Psoas muscle (tissue), 8 donors: ENCODE data around the gene DBNDD2. TPM values are rescaled to one million over a fixed set of nuclear protein-coding genes. Genes with fewer than 3 reads are reported as not detected.

Source experiments
- ATAC-seq, 4 donors: fragments of 200-7000 bp; cut with Tn5 transposase; one replicate each; pipeline ENCODE4 v1.9.1; 2020; ENCODE audit warnings: moderate library complexity in 3 of 4, mild to moderate bottlenecking in 2 of 4
- DNase-seq, 2 donors: peaks; one replicate each; pipeline ENCODE4 v3.0.0-alpha.2; 2020
- H3K27ac ChIP-seq: fragments of 200-600 bp; one replicate; pipeline ENCODE4 v1.8.0; 2022
- H3K27me3 ChIP-seq, 3 donors: fragments of 200-600 bp in 1 of 3; one replicate each; pipeline versions ENCODE4 v1.6.1 to v1.8.0; 2013 to 2022; ENCODE audit warnings: low read length in 2 of 3, mild to moderate bottlenecking in 2 of 3, moderate library complexity in 1 of 3; ENCODE audit not compliant: insufficient read depth in 3 of 3
- H3K36me3 ChIP-seq, 2 donors: fragments of 200-600 bp in 1 of 2; one replicate each; pipeline versions ENCODE4 v1.6.1 to v1.8.0; 2013 to 2022; ENCODE audit warnings: low read depth in 1 of 2, mild to moderate bottlenecking in 1 of 2, moderate library complexity in 1 of 2; ENCODE audit not compliant: insufficient read depth in 1 of 2
- H3K4me1 ChIP-seq: fragments of 200-600 bp; one replicate; pipeline ENCODE4 v1.8.0; 2022
- H3K4me3 ChIP-seq: fragments of 200-600 bp; one replicate; pipeline ENCODE4 v1.8.0; 2022; ENCODE audit warnings: mild to moderate bottlenecking
- H3K9me3 ChIP-seq: fragments of 200-600 bp; one replicate; pipeline ENCODE4 v1.8.0; 2022
- WGBS, 3 donors: extraction: QIAGEN DNeasy Blood & Tissue Kit; methylation state at CpG; one replicate each; pipeline versions ENCODE4 v1.1.6 to v1.1.7; 2013; 5-methylcytosine and 5-hydroxymethylcytosine counted together
- intact Hi-C, 2 donors: fragments of 100-400 bp; cut with DNase I; formaldehyde crosslinking; loops; one replicate each; pipeline versions ENCODE4 v1.11.0 to v1.14.2; 2022
- polyA plus RNA-seq, 3 donors: library from polyadenylated mRNA; stranded (reverse); fragments of 200-250 nt; gene quantifications; one replicate each; pipeline ENCODE4 v1.2.3, GENCODE V29; 2013
- total RNA-seq, 4 donors: library from RNA; stranded (reverse); fragmentation: NEBNext Ultra II Directional in 2 of 4; extraction: Animal tissue kit (Norgen Biotek cat#: 25700) in 2 of 4; gene quantifications; one replicate each; pipeline versions ENCODE4 v1.2.1 to v1.2.4, GENCODE V29; 2021 to 2023
- TF ChIP-seq, protein P1 (sequence below): fragments of 200-600 bp; IDR thresholded peaks from one replicate; pipeline ENCODE4 v1.8.0; 2022; ENCODE audit warnings: antibody characterized with exemption
- donor health status: healthy with polysubstance abuse.
- donor health status: DM: no; HTN: no; CAD: no; lungs with moderate emphysema.
- donor health status: Bipolar disorder and iron deficiency.
- donor health status: healthy.
- donor health status: DM: yes; HTN: yes; CAD: no.
- donor health status: DM: no; HTN: no; CAD: no.
- donor health status: DM: no; HTN: no; CAD: no.
- donor health status: DM: yes; HTN: yes; CAD: no.

Gene DBNDD2
- total and polyA plus RNA-seq, 7 donors: 108 to 230 (median 162) TPM

GRCh38 chr20:45450097-45450818 lies 42.2 kb downstream of the DBNDD2 start:
- no peak overlapping the region for H3K4me3 ChIP-seq
- WGBS, 3 donors: 56 to 64% (median 62%) methylated on average over 5 of the region's 5 CpGs
- no peaks in the 10 kb centered on the region for H3K9me3 ChIP-seq
- no peak for DNase-seq
- H3K27ac ChIP-seq: no peak overlapping the region
- H3K36me3 ChIP-seq: no peaks in the 10 kb centered on the region
- intact Hi-C loops: no loop called here
- H3K4me1 ChIP-seq: no peaks in the 10 kb centered on the region
- no peaks in the 10 kb centered on the region for H3K27me3 ChIP-seq
- ATAC-seq: peak in 2 of 4 donors; percentile 44 to 54
- TF ChIP-seq, protein P1, sequence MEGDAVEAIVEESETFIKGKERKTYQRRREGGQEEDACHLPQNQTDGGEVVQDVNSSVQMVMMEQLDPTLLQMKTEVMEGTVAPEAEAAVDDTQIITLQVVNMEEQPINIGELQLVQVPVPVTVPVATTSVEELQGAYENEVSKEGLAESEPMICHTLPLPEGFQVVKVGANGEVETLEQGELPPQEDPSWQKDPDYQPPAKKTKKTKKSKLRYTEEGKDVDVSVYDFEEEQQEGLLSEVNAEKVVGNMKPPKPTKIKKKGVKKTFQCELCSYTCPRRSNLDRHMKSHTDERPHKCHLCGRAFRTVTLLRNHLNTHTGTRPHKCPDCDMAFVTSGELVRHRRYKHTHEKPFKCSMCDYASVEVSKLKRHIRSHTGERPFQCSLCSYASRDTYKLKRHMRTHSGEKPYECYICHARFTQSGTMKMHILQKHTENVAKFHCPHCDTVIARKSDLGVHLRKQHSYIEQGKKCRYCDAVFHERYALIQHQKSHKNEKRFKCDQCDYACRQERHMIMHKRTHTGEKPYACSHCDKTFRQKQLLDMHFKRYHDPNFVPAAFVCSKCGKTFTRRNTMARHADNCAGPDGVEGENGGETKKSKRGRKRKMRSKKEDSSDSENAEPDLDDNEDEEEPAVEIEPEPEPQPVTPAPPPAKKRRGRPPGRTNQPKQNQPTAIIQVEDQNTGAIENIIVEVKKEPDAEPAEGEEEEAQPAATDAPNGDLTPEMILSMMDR: peak; percentile 53

DNA sequence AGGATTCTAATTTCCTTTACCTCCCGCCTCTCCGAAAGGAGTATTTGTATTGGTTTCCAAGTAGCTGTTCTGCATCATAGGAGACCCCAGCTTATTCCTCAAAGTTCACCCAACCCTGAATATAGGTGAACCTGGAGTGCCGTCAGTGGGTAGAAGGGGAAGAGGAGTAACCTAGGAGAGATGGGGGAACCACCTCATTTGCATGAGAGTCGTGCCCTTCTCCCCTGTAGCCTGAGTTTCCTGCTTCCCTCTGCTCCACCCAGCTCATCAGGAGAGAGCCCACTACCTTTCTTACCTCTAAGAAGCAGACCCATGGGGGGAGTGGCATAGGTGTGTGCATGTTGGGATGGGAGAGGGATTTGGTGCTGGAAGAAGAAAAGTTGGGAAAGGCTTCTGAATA lies 44.1 kb downstream of the DBNDD2 start:
- TF ChIP-seq, protein P1: no peak
- Histone ChIP-seq H3K27me3 (no peaks in the 10 kb centered on the region), H3K27ac (no peak overlapping the region), H3K9me3 (no peaks in the 10 kb centered on the region), H3K4me1 (no peaks in the 10 kb centered on the region), H3K4me3 (no peak overlapping the region), H3K36me3 (no peaks in the 10 kb centered on the region)
- ATAC-seq (no peak), DNase-seq (no peak)
- intact Hi-C loops: no loop called here
- 67 to 72% (median 71%) methylated on average over 4 of the region's 4 CpGs for WGBS, 3 donors

DNA sequence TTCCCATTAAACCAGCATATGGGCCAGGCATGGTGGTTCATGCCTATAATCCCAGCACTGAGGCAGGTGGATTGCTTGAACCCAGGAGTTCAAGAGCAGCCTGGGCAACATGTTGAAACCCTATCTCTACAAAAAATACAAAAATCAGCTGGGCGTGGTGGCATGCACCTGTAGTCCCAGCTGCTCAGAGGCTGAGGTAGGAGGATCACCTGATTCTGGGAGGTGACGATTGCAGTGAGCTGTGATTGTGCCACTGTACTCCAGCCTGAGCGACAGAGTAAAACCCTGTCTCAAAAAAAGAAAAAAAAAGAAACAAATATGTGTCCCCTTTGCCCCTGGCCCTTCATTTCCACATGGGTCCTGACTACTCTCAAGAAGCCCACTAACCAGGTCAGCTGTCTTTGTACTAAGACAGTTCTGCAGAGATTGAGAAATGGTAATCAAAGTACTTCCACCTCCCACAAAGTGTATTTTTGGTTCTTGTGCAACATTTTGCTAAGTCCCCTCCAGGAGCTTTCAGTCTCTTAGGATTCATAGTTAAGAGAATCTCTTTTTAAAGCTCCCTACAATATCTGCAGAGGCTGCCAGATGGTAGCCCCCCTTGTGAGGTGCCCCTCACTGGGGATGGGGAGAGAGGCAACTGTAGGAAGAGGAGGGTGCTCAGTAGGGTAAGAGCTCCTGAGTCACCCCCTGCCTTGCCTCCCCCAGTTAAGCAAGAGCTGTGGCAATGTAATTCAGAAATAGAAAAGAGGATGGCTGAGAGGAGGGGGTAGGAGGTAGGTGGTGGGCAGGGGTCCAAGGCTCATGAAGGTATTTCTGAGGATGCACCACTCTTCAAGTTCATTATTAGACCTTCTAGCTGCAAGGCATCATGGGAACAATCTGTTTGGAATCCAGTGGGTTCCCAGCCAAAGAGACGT lies 44.9 kb downstream of the DBNDD2 start:
- Histone ChIP-seq H3K4me3 (no peak overlapping the region), H3K27me3 (no peaks in the 10 kb centered on the region), H3K4me1 (no peaks in the 10 kb centered on the region), H3K27ac (no peak overlapping the region), H3K36me3 (no peaks in the 10 kb centered on the region), H3K9me3 (no peaks in the 10 kb centered on the region)
- intact Hi-C loops: no loop called here
- ATAC-seq (no peak), DNase-seq (no peak)
- WGBS, 3 donors: 64 to 70% (median 66%) methylated on average over 4 of the region's 4 CpGs
- TF ChIP-seq, protein P1: no peak

DNA sequence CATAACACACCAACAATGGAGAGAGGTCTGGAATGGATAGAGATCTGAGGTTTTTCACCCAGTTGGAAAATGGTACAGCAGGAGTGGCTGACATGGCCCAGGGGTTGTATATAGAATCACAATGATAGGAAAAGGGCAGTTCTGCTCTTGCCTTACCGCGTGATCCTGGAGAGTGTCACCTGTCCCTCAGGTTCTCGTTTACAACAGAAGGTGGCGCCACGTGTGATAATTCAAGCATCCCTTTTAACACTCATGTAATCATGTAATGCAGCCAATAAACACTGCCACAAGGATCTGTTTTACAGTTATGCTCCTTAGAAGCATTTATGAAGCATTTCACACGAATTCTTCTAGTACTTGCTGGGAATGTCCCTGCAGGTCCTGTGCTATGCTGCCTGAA lies 48.5 kb downstream of the DBNDD2 start:
- H3K27ac ChIP-seq: no peak overlapping the region
- H3K4me3 ChIP-seq: no peak overlapping the region
- no peaks in the 10 kb centered on the region for H3K4me1 ChIP-seq
- no peaks in the 10 kb centered on the region for H3K9me3 ChIP-seq
- ATAC-seq: no peak
- DNase-seq: no peak
- no peaks in the 10 kb centered on the region for H3K27me3 ChIP-seq
- intact Hi-C loops: no loop called here
- TF ChIP-seq, protein P1: peak; percentile 21
- 14 to 20% (median 17%) methylated on average over 6 of the region's 6 CpGs for WGBS, 3 donors
- H3K36me3 ChIP-seq: no peaks in the 10 kb centered on the region
